ENCODE results near the gene PWWP2B. TPM values are rescaled to one million over a fixed set of nuclear protein-coding genes. Genes with fewer than 3 reads are reported as not detected.
A peak's percentile ranks its signal among the peaks of the same experiment; 100 is the strongest.

Gene PWWP2B
- total RNA-seq, 1 donor from 2014 or later, result 12.0 TPM

GRCh38 chr10:132410056-132410778 is 13.2 kb downstream of the PWWP2B start:
- peak overlapping the region; percentile 18 for H3K27ac Mint-ChIP-seq (ENCODE audit: unreplicated experiment)

DNA sequence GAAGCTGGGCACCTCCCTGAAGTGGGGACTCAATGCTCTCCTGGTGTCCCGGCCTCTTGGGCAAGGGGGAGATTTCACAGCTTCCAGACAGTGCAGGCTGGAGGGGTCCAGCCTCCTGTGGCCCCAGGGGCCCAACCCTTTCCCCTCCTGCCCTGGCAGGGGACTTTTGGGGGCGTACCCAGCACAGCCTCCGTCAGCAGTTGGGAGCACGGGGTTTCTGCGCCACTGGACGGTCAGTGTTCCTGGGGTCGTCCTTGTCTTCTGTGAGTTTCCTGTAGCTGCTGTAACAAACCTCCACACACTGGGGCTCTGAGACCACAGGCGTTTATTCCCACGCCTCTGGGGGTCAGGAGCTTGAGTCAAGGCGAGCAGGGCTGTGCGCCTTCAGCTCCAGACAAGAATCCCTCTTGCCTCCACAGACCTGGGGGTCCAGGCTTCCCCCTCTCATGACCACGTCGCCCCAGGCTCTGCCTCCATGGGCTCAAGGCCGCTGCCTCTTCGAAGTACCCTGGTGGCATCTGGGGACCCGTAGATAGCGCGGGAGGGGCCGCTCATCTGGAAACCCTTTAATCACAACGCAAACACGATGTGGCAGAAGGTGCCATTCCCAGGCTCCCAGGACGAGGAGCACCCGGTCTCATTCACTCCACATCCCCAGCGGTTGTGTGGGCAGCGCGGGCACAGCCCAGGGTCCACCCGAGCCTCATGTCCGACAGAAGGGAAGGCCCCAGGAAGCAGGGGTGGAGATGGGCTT is 14.0 kb downstream of the PWWP2B start:
- Mint-ChIP-seq H3K36me3 (ENCODE audit: low read depth, unreplicated experiment) (peaks cover under 1% of the 10 kb centered on the region), H3K4me1 (ENCODE audit: low read depth, unreplicated experiment) (peaks cover 20% of the 10 kb centered on the region), H3K27me3 (ENCODE audit: low read depth, unreplicated experiment) (no peaks in the 10 kb centered on the region), H3K4me3 (ENCODE audit: unreplicated experiment) (no peak overlapping the region), H3K27ac (ENCODE audit: unreplicated experiment) (no peak overlapping the region), H3K9me3 (ENCODE audit: unreplicated experiment) (no peaks in the 10 kb centered on the region)
- no peak overlapping the region for H2AFZ ChIP-seq (ENCODE audit: low read depth, low read length)
- no peaks in the 10 kb centered on the region for H3K79me2 ChIP-seq (ENCODE audit: insufficient read depth, low read length)
- no peak overlapping the region for H3K4me3 ChIP-seq (ENCODE audit: insufficient read depth, low read depth, low read length)
- no peaks in the 10 kb centered on the region for H3K36me3 ChIP-seq (ENCODE audit: insufficient read depth, low read length)
- no peak overlapping the region for H3K9ac ChIP-seq (ENCODE audit: low read length)
- TF ChIP-seq, protein P1, sequence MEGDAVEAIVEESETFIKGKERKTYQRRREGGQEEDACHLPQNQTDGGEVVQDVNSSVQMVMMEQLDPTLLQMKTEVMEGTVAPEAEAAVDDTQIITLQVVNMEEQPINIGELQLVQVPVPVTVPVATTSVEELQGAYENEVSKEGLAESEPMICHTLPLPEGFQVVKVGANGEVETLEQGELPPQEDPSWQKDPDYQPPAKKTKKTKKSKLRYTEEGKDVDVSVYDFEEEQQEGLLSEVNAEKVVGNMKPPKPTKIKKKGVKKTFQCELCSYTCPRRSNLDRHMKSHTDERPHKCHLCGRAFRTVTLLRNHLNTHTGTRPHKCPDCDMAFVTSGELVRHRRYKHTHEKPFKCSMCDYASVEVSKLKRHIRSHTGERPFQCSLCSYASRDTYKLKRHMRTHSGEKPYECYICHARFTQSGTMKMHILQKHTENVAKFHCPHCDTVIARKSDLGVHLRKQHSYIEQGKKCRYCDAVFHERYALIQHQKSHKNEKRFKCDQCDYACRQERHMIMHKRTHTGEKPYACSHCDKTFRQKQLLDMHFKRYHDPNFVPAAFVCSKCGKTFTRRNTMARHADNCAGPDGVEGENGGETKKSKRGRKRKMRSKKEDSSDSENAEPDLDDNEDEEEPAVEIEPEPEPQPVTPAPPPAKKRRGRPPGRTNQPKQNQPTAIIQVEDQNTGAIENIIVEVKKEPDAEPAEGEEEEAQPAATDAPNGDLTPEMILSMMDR (IDR thresholded peaks at IDR 0.05; ENCODE audit: insufficient read depth, low read depth, low read length), result no peak
- no peak for TF ChIP-seq EZH2 (IDR thresholded peaks at IDR 0.05; ENCODE audit: insufficient read depth, low read length)
- peaks cover 9% of the 10 kb centered on the region for H3K4me1 ChIP-seq (ENCODE audit: insufficient read depth, low read length)
- no peaks in the 10 kb centered on the region for H3K9me3 ChIP-seq (ENCODE audit: insufficient read depth, low read depth, low read length)
- no peak overlapping the region for H3K27ac ChIP-seq (ENCODE audit: low read depth, low read length)
- H3K27me3 ChIP-seq (ENCODE audit: insufficient read depth, low read length), result no peaks in the 10 kb centered on the region
- FAIRE-seq, result no peak
- DNase-seq (ENCODE audit: low read depth), result no peak
- H4K20me1 ChIP-seq (ENCODE audit: insufficient read depth, low read length), result peaks cover 11% of the 10 kb centered on the region
- peak overlapping the region; percentile 69 for H3K4me2 ChIP-seq (ENCODE audit: low read length)

More at GRCh38 chr10:132410056-132410778, 13.2 kb downstream of the PWWP2B start:
- DNase-seq (ENCODE audit: low read depth) (no peak), FAIRE-seq (no peak)
- Histone ChIP-seq H2AFZ (ENCODE audit: low read depth, low read length) (no peak overlapping the region), H4K20me1 (ENCODE audit: insufficient read depth, low read length) (peaks cover 7% of the 10 kb centered on the region), H3K4me2 (ENCODE audit: low read length) (no peak overlapping the region), H3K4me1 (ENCODE audit: insufficient read depth, low read length) (peaks cover 9% of the 10 kb centered on the region), H3K27ac (ENCODE audit: low read depth, low read length) (no peak overlapping the region), H3K9ac (ENCODE audit: low read length) (no peak overlapping the region), H3K27me3 (ENCODE audit: insufficient read depth, low read length) (no peaks in the 10 kb centered on the region), H3K4me3 (ENCODE audit: insufficient read depth, low read depth, low read length) (no peak overlapping the region), H3K36me3 (ENCODE audit: insufficient read depth, low read length) (no peaks in the 10 kb centered on the region), H3K79me2 (ENCODE audit: insufficient read depth, low read length) (no peaks in the 10 kb centered on the region), H3K9me3 (ENCODE audit: insufficient read depth, low read depth, low read length) (no peaks in the 10 kb centered on the region)
- H3K4me3 Mint-ChIP-seq (ENCODE audit: unreplicated experiment), result no peak overlapping the region
- H3K36me3 Mint-ChIP-seq (ENCODE audit: low read depth, unreplicated experiment), result peaks cover 5% of the 10 kb centered on the region
- no peaks in the 10 kb centered on the region for H3K9me3 Mint-ChIP-seq (ENCODE audit: unreplicated experiment)
- H3K4me1 Mint-ChIP-seq (ENCODE audit: low read depth, unreplicated experiment), result peaks cover 16% of the 10 kb centered on the region
- TF ChIP-seq EZH2 (IDR thresholded peaks at IDR 0.05; ENCODE audit: insufficient read depth, low read length), result no peak
- TF ChIP-seq, protein P1 (IDR thresholded peaks at IDR 0.05; ENCODE audit: insufficient read depth, low read depth, low read length), result no peak
- no peaks in the 10 kb centered on the region for H3K27me3 Mint-ChIP-seq (ENCODE audit: low read depth, unreplicated experiment)
